Fibroblast of pulmonary artery (primary cell): ENCODE measurements around the gene FRRS1L.

Experiments
- DNase-seq: peaks from one replicate; pipeline ENCODE4 v3.0.0-alpha.2; 2010; ENCODE audit warnings: low read depth
- H3K4me3 ChIP-seq: replicated peaks from 2 replicates; pipeline ENCODE4 v1.5.1; 2011; ENCODE audit warnings: low read depth, mild to moderate bottlenecking, control low read depth, low read length, moderate library complexity
- TF ChIP-seq, protein P1 (sequence below): IDR thresholded peaks from 2 replicates; pipeline ENCODE4 v1.5.1; 2011; ENCODE audit warnings: mild to moderate bottlenecking, control low read depth, low read length, inconsistent platforms; ENCODE audit errors: missing control alignments

FRRS1L gene

GRCh38 chr9:109164042-109164441, 3.0 kb downstream of the FRRS1L start:
- no peak overlapping the region for H3K4me3 ChIP-seq
- TF ChIP-seq, protein P1, sequence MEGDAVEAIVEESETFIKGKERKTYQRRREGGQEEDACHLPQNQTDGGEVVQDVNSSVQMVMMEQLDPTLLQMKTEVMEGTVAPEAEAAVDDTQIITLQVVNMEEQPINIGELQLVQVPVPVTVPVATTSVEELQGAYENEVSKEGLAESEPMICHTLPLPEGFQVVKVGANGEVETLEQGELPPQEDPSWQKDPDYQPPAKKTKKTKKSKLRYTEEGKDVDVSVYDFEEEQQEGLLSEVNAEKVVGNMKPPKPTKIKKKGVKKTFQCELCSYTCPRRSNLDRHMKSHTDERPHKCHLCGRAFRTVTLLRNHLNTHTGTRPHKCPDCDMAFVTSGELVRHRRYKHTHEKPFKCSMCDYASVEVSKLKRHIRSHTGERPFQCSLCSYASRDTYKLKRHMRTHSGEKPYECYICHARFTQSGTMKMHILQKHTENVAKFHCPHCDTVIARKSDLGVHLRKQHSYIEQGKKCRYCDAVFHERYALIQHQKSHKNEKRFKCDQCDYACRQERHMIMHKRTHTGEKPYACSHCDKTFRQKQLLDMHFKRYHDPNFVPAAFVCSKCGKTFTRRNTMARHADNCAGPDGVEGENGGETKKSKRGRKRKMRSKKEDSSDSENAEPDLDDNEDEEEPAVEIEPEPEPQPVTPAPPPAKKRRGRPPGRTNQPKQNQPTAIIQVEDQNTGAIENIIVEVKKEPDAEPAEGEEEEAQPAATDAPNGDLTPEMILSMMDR = no peak
- DNase-seq = no peak

DNA sequence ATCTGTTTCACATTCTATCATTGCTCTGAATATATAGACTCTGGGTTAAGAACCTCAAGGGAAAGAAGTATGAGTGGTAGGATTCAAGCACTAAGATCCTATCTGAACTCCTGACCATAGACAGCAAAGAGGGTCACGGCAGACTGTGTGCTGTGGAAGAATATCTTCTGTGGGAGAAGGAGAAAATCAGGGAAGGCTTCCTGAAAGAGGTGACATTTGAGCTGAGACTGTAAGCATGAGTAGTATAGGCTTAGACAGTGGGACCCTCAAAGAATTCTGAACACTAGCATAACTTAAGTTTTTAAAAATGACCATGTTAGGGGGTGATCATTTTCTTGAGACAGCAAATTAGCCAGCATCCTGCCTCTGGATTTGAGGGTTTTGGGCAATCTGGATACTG, 3.9 kb downstream of the FRRS1L start:
- TF ChIP-seq, protein P1 = no peak
- H3K4me3 ChIP-seq = no peak overlapping the region
- no peak for DNase-seq

DNA sequence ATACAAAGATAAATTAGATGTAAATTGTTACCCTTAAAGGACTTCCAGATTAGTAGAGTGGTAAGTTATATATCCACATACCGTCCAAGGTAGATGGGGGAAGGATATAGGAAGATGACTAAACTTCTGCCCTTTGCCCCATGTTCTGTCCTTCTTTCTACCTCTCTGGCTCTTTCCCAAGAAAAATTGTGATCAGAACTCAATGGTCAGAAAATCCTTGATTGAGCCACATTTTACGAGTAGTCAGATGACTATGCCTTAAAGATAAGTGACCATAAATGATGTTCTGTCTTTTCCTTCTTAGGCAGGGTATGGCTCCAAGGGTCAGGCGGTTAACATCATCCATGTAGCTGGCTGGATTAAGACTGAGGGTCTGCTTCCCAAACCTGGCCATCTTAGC, 4.4 kb downstream of the FRRS1L start:
- DNase-seq = no peak
- H3K4me3 ChIP-seq = no peak overlapping the region
- TF ChIP-seq, protein P1 = no peak

GRCh38 chr9:109161471-109161870, 5.6 kb downstream of the FRRS1L start:
- DNase-seq = no peak
- H3K4me3 ChIP-seq = no peak overlapping the region
- TF ChIP-seq, protein P1 = no peak

- H3K4me3 ChIP-seq = no peak overlapping the region
- DNase-seq = no peak
- TF ChIP-seq, protein P1 = no peak
These were observed 7.5 kb downstream of the FRRS1L start for GRCh38 chr9:109159583-109159982.

DNA sequence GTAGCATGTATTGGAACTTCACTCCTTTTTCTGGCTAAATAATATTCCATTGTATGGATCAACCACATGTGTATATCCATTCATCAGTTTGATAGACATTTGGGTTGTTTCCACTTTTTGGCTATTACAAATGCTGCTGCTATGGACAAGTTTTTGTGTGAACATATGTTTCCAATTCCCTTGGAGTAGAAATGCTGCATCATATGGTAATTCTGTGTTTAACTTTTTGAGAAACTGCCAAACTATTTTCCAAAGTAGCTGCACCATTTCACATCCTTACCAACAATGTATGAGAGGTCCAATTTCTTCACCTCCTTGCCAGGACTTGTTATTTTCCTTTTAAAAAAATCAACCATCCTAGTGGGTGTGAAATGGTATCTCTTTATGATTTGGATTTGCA, 8.4 kb downstream of the FRRS1L start:
- no peak overlapping the region for H3K4me3 ChIP-seq
- DNase-seq = no peak
- TF ChIP-seq, protein P1 = no peak

GRCh38 chr9:109156708-109157107, 10.3 kb downstream of the FRRS1L start:
- no peak for DNase-seq
- TF ChIP-seq, protein P1 = no peak
- H3K4me3 ChIP-seq = no peak overlapping the region
